22Rv1 (cell line): ENCODE data around the gene CHD3.

ENCODE experiments used
- H3K27ac ChIP-seq: fragments of 450-650 bp; 2 replicates; pipeline ENCODE4 v1.5.1; 2017
- ZFX ChIP-seq: fragments of 450-650 bp; IDR thresholded peaks from 2 replicates; pipeline ENCODE4 v1.6.1; 2017; ENCODE audit warnings: antibody characterized with exemption, borderline replicate concordance
- TF ChIP-seq, protein P1 (sequence below): fragments of 450-650 bp; IDR thresholded peaks from 2 replicates; pipeline ENCODE4 v1.5.1; 2017; ENCODE audit warnings: mild to moderate bottlenecking

CHD3 gene

DNA sequence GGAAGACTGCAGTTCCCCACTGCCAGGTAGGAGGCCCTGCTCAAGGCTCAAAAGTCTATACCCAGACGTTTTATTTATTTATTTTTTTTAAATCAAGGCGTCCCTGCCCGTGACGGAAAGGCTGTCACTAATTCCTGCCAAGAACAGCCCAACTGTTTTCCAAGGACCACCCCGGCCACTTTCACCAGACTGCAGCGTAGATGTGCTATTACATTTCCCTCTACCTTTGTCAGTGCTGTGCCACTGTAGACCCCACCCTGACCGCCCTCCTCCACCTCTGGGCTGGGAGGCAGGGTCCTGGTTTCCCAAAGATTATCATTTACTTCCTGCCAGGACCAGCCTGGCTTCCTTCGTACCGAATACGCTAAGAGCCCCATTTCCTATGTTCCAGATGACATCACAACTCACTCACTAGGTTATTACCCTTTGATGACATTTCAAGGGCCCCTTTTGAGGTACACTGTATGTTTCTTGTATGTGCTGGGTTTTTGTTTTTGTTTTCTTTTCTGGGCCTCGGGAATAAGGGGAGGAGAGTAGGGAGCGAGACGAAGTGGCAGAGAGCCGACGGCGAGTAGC, 33.8 kb downstream of the CHD3 start:
- H3K27ac ChIP-seq: peak overlapping the region; percentile 9; the same call in 1 of the 2 replicates
- no peak for TF ChIP-seq ZFX
- TF ChIP-seq, protein P1, sequence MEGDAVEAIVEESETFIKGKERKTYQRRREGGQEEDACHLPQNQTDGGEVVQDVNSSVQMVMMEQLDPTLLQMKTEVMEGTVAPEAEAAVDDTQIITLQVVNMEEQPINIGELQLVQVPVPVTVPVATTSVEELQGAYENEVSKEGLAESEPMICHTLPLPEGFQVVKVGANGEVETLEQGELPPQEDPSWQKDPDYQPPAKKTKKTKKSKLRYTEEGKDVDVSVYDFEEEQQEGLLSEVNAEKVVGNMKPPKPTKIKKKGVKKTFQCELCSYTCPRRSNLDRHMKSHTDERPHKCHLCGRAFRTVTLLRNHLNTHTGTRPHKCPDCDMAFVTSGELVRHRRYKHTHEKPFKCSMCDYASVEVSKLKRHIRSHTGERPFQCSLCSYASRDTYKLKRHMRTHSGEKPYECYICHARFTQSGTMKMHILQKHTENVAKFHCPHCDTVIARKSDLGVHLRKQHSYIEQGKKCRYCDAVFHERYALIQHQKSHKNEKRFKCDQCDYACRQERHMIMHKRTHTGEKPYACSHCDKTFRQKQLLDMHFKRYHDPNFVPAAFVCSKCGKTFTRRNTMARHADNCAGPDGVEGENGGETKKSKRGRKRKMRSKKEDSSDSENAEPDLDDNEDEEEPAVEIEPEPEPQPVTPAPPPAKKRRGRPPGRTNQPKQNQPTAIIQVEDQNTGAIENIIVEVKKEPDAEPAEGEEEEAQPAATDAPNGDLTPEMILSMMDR: no peak

DNA sequence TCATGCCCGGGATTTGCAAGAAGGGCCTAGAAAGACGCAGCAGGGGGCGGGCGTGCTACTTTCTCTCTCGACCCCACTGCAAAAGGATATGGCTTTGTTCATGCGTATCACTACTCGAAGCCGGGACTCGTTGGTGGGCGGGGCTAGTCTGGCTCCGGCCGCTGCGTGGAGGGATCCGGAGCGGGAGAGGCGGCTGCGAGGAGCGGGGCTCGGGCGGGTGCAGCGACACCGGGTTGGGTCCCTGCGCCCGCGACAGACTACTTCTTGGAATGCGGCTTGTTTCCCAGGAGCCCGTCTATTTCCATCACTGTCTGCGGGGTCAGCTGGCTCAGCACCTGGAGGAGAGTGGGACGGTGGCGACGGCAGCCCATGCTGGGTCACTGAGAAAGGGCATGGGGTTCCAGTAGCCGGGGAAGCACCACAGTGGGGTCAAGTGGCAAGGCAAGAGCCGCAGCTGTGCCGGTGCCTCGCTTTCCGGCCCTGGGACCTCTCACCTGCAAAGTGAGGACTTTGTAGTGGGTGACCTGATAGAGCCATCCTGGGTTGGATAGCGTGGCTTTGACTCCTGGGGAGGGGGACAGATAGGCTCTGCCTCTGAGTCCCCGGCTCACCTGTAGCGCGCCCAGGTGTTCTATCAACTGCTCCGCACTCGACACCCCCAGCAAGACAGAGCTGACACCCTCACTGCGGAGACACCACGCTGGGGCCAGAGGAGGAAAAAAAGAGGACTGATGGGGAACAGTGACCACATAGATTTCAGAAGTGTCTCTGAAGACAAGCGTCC, 34.4 kb downstream of the CHD3 start:
- H3K27ac ChIP-seq: peak overlapping the region; percentile 9; the same call in 1 of the 2 replicates
- TF ChIP-seq, protein P1: no peak
- no peak for TF ChIP-seq ZFX

DNA sequence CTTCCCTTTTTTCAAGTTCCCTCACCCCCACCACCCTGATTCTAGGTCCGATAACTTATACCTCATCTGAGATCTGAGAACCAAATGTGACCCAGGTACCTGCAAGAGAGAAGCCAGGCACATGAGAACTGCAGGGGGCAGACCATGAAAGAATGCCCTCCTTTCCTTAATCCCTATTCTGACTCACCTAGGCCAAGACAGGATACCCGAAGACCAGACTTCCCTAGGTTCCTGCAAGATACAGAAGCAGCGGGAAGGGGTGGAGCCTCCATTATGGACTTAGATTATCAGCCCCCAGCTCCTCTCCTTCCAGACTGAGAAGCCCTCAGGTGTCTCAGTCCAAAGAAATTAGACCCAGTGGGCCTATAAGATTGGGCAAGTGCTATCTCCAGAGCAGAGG, 39.0 kb downstream of the CHD3 start:
- no peak for TF ChIP-seq ZFX
- TF ChIP-seq, protein P1: no peak
- no peak overlapping the region for H3K27ac ChIP-seq

DNA sequence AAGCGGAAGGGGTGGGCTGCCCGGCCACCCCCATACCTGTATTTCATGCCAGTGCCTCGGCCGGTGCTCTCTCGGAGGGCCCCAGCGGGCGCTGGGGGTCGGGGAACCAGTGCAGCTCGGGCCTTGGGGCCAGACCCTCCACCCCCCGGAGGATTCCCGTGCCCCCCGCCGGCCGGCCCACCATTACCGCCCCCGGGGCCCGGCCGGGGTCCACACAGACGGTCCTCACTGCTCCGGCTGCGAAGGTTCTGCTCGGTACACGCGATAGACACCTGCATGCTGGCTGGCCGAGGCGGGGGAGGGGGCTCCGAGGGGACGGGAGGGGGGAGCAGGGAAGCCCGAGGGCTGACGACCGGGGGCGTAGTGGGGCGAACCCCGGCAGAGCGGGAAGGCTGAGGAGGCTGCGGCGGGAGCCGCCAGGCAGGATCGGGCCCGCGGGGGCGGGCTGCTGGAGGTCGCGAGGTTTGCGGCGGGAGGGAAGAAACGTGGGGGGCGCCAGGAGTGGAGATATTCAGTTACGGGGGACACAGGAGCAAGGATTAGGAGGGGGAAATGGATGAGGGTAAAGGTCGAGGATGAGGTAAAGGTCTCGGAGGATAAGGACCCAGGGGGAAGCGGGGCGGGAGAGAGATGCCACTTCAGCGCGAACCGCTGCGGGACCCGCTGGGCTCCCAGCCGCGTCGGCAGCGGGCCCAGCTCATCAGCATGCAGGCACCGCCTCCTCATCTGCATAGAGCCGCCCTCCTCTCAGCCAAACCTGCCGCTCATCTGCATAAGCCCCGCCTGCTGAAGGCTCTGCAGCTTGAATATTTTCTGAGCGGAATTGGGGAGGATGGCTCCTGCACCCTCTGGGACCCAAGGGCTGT, 40.8 kb downstream of the CHD3 start, which contains the start of gene KCNAB3:
Gene KCNAB3 (minus strand): TSS at position 699 of the 866 bp plus-strand sequence. CDS start 421 bp downstream, at position 278.
- H3K27ac ChIP-seq: peak within 1 kb of the TSS; percentile 35
- TF ChIP-seq ZFX: no peak
- TF ChIP-seq, protein P1: no peak

DNA sequence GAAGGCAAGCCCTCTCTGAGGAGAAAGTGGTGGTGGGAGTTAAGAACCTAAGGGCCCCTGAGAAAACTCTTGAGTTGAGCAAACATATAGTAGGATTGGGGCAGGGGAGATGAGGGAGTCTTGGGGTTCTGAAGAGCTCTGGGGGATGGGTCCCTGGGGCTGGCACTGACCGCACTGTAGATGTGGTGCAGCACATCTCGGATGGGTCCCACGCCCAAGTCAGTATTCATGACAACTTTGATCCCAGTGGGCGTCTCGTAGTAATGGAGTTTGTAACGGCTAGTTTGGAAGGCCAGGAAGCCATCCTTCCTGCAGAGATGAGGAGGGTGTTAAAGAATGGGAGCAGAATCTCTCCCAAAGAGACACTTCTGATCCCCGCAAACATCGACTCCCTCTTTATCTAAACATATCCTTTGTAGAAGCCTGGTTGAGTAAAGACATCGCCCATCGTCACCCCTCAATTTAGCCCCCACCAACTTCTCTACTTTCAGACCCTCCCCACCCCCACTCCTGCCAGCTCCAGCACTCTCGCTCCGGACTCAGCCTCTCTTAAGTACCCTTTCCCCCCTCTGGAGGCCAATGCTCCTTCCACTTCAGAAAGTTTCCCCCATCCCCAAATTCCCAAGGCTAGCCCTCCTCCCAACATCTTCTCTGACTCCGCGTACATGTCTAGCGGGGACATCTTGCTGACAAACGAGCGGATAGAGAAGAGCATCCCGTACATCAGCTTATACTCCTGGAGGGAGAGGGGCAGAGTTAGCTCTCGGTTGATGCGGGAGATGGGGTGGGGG, 42.4 kb downstream of the CHD3 start:
- H3K27ac ChIP-seq: peak overlapping the region; percentile 71

More for the DNA sequence above, 42.4 kb downstream of the CHD3 start:
- no peak for TF ChIP-seq ZFX
- TF ChIP-seq, protein P1: no peak
